ENCODE results near the gene KDM4B.

KDM4B gene

GRCh38 chr19:5081443-5082161 lies 112.7 kb downstream of the KDM4B start:
- H3K36me3 ChIP-seq (ENCODE audit: control insufficient read depth, insufficient read depth, low read length): peaks cover 34% of the 10 kb centered on the region
- H3K9ac ChIP-seq (ENCODE audit: low read depth, low read length): no peak overlapping the region
- no peaks in the 10 kb centered on the region for H3K9me3 ChIP-seq (ENCODE audit: control insufficient read depth, insufficient read depth, low read length)
- H3K4me1 ChIP-seq (ENCODE audit: control insufficient read depth, insufficient read depth, low read length): no peaks in the 10 kb centered on the region
- H3K4me3 ChIP-seq (ENCODE audit: low read depth, low read length): no peak overlapping the region
- H3K27me3 ChIP-seq (ENCODE audit: control insufficient read depth, insufficient read depth, low read length): no peaks in the 10 kb centered on the region

- no peaks in the 10 kb centered on the region for H3K4me1 ChIP-seq (ENCODE audit: control insufficient read depth, insufficient read depth, low read length)
- no peaks in the 10 kb centered on the region for H3K27me3 ChIP-seq (ENCODE audit: control insufficient read depth, insufficient read depth, low read length)
- no peaks in the 10 kb centered on the region for H3K9me3 ChIP-seq (ENCODE audit: control insufficient read depth, insufficient read depth, low read length)
- H3K4me3 ChIP-seq (ENCODE audit: low read depth, low read length): no peak overlapping the region
- H3K36me3 ChIP-seq (ENCODE audit: control insufficient read depth, insufficient read depth, low read length): peaks cover 38% of the 10 kb centered on the region
- H3K9ac ChIP-seq (ENCODE audit: low read depth, low read length): no peak overlapping the region
Observed at GRCh38 chr19:5083547-5083965, 114.6 kb downstream of the KDM4B start.

GRCh38 chr19:5085566-5085965 lies 116.7 kb downstream of the KDM4B start:
- Histone ChIP-seq H3K36me3 (ENCODE audit: control insufficient read depth, insufficient read depth, low read length) (peaks cover 34% of the 10 kb centered on the region), H3K27me3 (ENCODE audit: control insufficient read depth, insufficient read depth, low read length) (no peaks in the 10 kb centered on the region), H3K4me3 (ENCODE audit: low read depth, low read length) (no peak overlapping the region), H3K9me3 (ENCODE audit: control insufficient read depth, insufficient read depth, low read length) (no peaks in the 10 kb centered on the region), H3K9ac (ENCODE audit: low read depth, low read length) (no peak overlapping the region), H3K4me1 (ENCODE audit: control insufficient read depth, insufficient read depth, low read length) (no peaks in the 10 kb centered on the region)

GRCh38 chr19:5086230-5086629 lies 117.3 kb downstream of the KDM4B start:
- H3K36me3 ChIP-seq (ENCODE audit: control insufficient read depth, insufficient read depth, low read length): peaks cover 31% of the 10 kb centered on the region
- no peaks in the 10 kb centered on the region for H3K9me3 ChIP-seq (ENCODE audit: control insufficient read depth, insufficient read depth, low read length)
- H3K4me3 ChIP-seq (ENCODE audit: low read depth, low read length): no peak overlapping the region
- no peak overlapping the region for H3K9ac ChIP-seq (ENCODE audit: low read depth, low read length)
- H3K4me1 ChIP-seq (ENCODE audit: control insufficient read depth, insufficient read depth, low read length): no peaks in the 10 kb centered on the region
- no peaks in the 10 kb centered on the region for H3K27me3 ChIP-seq (ENCODE audit: control insufficient read depth, insufficient read depth, low read length)

GRCh38 chr19:5086725-5087439 lies 118.0 kb downstream of the KDM4B start:
- Histone ChIP-seq H3K27me3 (ENCODE audit: control insufficient read depth, insufficient read depth, low read length) (no peaks in the 10 kb centered on the region), H3K9me3 (ENCODE audit: control insufficient read depth, insufficient read depth, low read length) (no peaks in the 10 kb centered on the region), H3K9ac (ENCODE audit: low read depth, low read length) (no peak overlapping the region), H3K4me3 (ENCODE audit: low read depth, low read length) (no peak overlapping the region), H3K36me3 (ENCODE audit: control insufficient read depth, insufficient read depth, low read length) (peaks cover 28% of the 10 kb centered on the region), H3K4me1 (ENCODE audit: control insufficient read depth, insufficient read depth, low read length) (no peaks in the 10 kb centered on the region)

GRCh38 chr19:5089283-5089682 lies 120.4 kb downstream of the KDM4B start:
- no peak overlapping the region for H3K9ac ChIP-seq (ENCODE audit: low read depth, low read length)
- no peaks in the 10 kb centered on the region for H3K27me3 ChIP-seq (ENCODE audit: control insufficient read depth, insufficient read depth, low read length)
- H3K4me1 ChIP-seq (ENCODE audit: control insufficient read depth, insufficient read depth, low read length): no peaks in the 10 kb centered on the region
- no peak overlapping the region for H3K4me3 ChIP-seq (ENCODE audit: low read depth, low read length)
- no peaks in the 10 kb centered on the region for H3K9me3 ChIP-seq (ENCODE audit: control insufficient read depth, insufficient read depth, low read length)
- H3K36me3 ChIP-seq (ENCODE audit: control insufficient read depth, insufficient read depth, low read length): peaks cover 23% of the 10 kb centered on the region

GRCh38 chr19:5090465-5091017 lies 121.6 kb downstream of the KDM4B start:
- H3K9ac ChIP-seq (ENCODE audit: low read depth, low read length): no peak overlapping the region
- H3K4me1 ChIP-seq (ENCODE audit: control insufficient read depth, insufficient read depth, low read length): no peaks in the 10 kb centered on the region

GRCh38 chr19:5091018-5091683 lies 122.2 kb downstream of the KDM4B start:
- no peak overlapping the region for H3K4me3 ChIP-seq (ENCODE audit: low read depth, low read length)
- no peaks in the 10 kb centered on the region for H3K4me1 ChIP-seq (ENCODE audit: control insufficient read depth, insufficient read depth, low read length)
- peaks cover 23% of the 10 kb centered on the region for H3K36me3 ChIP-seq (ENCODE audit: control insufficient read depth, insufficient read depth, low read length)
- H3K9me3 ChIP-seq (ENCODE audit: control insufficient read depth, insufficient read depth, low read length): no peaks in the 10 kb centered on the region
- no peaks in the 10 kb centered on the region for H3K27me3 ChIP-seq (ENCODE audit: control insufficient read depth, insufficient read depth, low read length)
- no peak overlapping the region for H3K9ac ChIP-seq (ENCODE audit: low read depth, low read length)

More at GRCh38 chr19:5090465-5091017, 121.6 kb downstream of the KDM4B start:
- no peaks in the 10 kb centered on the region for H3K9me3 ChIP-seq (ENCODE audit: control insufficient read depth, insufficient read depth, low read length)
- peaks cover 23% of the 10 kb centered on the region for H3K36me3 ChIP-seq (ENCODE audit: control insufficient read depth, insufficient read depth, low read length)
- no peak overlapping the region for H3K4me3 ChIP-seq (ENCODE audit: low read depth, low read length)
- H3K27me3 ChIP-seq (ENCODE audit: control insufficient read depth, insufficient read depth, low read length): no peaks in the 10 kb centered on the region

- no peak overlapping the region for H3K9ac ChIP-seq (ENCODE audit: low read depth, low read length)
- H3K4me1 ChIP-seq (ENCODE audit: control insufficient read depth, insufficient read depth, low read length): no peaks in the 10 kb centered on the region
Observed at GRCh38 chr19:5091684-5092480, 123.0 kb downstream of the KDM4B start.

GRCh38 chr19:5092481-5092843 lies 123.5 kb downstream of the KDM4B start:
- Histone ChIP-seq H3K9me3 (ENCODE audit: control insufficient read depth, insufficient read depth, low read length) (no peaks in the 10 kb centered on the region), H3K36me3 (ENCODE audit: control insufficient read depth, insufficient read depth, low read length) (peaks cover 15% of the 10 kb centered on the region), H3K27me3 (ENCODE audit: control insufficient read depth, insufficient read depth, low read length) (no peaks in the 10 kb centered on the region), H3K9ac (ENCODE audit: low read depth, low read length) (no peak overlapping the region), H3K4me1 (ENCODE audit: control insufficient read depth, insufficient read depth, low read length) (no peaks in the 10 kb centered on the region), H3K4me3 (ENCODE audit: low read depth, low read length) (no peak overlapping the region)

More at GRCh38 chr19:5091684-5092480, 123.0 kb downstream of the KDM4B start:
- Histone ChIP-seq H3K27me3 (ENCODE audit: control insufficient read depth, insufficient read depth, low read length) (no peaks in the 10 kb centered on the region), H3K4me3 (ENCODE audit: low read depth, low read length) (no peak overlapping the region), H3K9me3 (ENCODE audit: control insufficient read depth, insufficient read depth, low read length) (no peaks in the 10 kb centered on the region), H3K36me3 (ENCODE audit: control insufficient read depth, insufficient read depth, low read length) (peaks cover 17% of the 10 kb centered on the region)

- Histone ChIP-seq H3K27me3 (ENCODE audit: control insufficient read depth, insufficient read depth, low read length) (no peaks in the 10 kb centered on the region), H3K4me3 (ENCODE audit: low read depth, low read length) (no peak overlapping the region), H3K9ac (ENCODE audit: low read depth, low read length) (no peak overlapping the region), H3K36me3 (ENCODE audit: control insufficient read depth, insufficient read depth, low read length) (peaks cover 10% of the 10 kb centered on the region), H3K4me1 (ENCODE audit: control insufficient read depth, insufficient read depth, low read length) (no peaks in the 10 kb centered on the region), H3K9me3 (ENCODE audit: control insufficient read depth, insufficient read depth, low read length) (no peaks in the 10 kb centered on the region)
Observed at GRCh38 chr19:5093297-5093928, 124.5 kb downstream of the KDM4B start.
